HG03064 (cell line): ENCODE results near the gene LRIG1.

ENCODE experiments used
- ATAC-seq: cut with Tn5 transposase; IDR thresholded peaks from one replicate; pipeline ENCODE4 v1.9.1; 2021; ENCODE audit warnings: low read depth; ENCODE audit not compliant: unreplicated experiment

Gene LRIG1

GRCh38 chr3:66394019-66394752 lies 106.6 kb downstream of the LRIG1 start:
- ATAC-seq: peak; percentile 86

- peak; percentile 24 for ATAC-seq
Measured at GRCh38 chr3:66393333-66394005, 107.4 kb downstream of the LRIG1 start.

DNA sequence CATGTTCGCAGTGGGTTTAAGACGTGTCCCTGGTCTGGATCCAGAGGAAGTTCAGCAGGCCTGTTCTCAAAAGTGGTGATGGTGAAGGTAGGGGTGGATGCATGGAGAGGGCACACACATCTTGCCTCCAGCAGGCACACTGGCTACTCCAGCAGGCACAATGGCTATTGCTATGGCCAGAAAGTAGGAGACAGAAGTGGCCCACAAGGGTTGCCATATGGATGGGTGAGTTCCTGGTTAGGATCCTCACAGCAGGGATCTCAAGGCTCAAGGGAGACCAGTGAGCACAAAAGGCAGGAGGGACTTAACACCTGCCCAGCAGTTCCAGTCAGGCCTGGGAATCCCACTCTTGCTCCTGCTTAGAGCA lies 107.9 kb downstream of the LRIG1 start:
- no peak for ATAC-seq

GRCh38 chr3:66392512-66392911 lies 108.3 kb downstream of the LRIG1 start:
- no peak for ATAC-seq

DNA sequence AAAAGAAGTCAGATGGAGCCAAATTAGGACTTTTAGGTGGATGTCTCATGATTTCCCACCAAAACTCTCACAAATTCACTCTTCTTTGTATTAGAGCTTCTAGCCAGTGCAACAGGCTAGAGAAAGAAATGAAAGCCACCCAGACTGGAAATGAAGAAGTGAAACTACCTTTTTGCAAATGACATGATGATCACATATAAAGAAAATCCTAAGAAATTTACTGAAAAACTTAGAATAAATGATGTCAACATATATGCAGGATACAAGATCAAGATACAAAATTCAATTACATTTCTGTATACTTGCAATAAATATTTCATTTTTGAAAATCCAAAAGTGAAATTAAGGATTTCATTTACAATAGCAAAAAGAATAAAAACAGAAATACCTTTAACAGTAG lies 110.8 kb downstream of the LRIG1 start:
- no peak for ATAC-seq

DNA sequence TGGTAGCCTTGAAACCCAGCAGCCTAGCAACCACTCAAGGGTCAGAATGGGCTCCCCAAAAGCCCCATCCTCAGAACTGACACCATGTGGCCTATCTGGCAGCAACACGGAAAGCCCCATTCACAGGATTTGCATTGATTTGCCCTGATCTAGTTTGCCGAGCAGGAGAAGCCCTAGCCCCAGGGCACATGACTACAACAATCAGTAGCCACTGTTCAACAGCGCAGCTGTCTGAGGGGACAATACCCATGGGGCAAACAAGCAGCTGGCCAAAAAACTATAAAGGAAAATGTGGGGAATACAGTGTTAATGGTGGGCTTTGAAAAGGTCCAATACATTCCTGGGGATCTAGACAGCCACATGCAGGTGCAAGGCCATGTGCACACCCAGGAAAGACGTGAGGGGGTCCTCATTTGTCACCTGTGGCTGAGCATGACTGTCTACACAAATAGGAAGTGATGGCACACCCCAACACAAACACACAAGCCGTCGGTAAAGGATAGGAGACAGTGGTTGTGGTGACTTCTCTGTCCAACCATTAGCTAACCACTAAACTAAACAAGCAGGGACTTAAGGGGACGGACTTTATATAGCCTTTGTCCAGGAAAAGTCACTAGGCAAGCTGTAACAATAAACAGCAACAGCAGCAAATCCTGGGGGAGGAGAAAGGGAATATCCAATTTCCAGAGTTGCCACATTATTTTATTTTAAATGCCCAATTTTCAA lies 113.7 kb downstream of the LRIG1 start:
- ATAC-seq: peak; percentile 33

DNA sequence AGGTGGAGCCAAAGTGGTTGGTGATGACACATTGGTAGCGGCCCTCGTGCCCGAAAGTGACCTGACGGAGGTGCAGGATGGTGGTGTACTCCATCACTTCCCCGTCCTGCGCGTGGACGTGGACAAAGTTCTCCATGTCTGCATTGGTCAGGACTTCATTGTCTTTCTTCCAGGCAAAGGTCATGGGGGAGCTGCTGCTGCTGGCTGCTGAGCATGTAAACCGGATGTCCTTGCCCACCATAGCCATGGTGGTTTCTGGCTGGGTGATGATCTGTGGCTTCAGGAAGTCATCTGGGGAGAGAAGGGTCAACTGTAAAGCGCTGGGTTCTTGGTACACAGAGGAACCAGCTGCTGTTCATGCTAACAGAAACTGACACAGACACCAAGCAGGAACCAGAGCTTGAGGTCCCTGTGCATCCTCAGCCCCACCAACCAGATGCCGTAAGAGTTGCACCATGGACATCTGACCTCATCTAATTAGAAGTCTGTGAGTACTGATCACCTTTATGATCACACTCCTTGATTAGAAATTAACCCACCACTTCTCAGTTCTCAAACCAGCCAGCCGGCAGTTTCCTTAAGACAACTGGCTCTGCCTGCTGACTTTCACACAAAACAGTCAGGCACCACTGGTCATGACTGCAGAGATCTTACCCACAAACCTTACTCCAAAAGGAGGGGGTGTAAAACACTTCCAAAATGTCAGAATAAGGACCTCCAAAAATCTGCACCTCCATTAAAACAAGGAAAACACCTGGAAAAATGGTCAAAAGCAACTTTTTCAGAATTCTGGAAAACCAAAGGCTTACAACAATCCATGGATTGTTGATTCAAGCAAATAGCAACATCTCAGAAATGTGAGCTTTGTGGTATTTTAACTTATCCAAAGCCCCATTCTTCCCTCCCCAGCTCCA lies 114.6 kb downstream of the LRIG1 start:
- peak; percentile 87 for ATAC-seq

DNA sequence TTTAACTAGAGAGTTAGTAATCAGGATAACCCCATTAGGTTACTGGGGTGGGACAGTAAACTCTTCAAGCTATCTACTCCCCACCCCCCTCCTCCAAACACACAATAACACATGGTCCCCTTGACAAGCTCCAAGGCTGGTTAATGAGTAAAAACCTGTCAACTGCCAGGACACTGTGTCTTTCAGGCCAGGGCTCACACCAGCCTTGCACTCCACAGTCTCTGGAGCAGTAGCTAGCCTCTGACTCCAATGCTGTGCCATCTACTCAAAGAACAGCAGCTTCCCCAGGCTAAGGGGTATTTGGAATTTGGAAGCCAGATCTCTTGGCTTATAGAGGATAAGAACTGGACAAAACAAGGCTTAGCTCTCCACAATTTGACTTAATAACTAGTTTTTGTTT lies 115.8 kb downstream of the LRIG1 start:
- ATAC-seq: no peak

GRCh38 chr3:66383998-66384745 lies 116.7 kb downstream of the LRIG1 start:
- ATAC-seq: no peak

DNA sequence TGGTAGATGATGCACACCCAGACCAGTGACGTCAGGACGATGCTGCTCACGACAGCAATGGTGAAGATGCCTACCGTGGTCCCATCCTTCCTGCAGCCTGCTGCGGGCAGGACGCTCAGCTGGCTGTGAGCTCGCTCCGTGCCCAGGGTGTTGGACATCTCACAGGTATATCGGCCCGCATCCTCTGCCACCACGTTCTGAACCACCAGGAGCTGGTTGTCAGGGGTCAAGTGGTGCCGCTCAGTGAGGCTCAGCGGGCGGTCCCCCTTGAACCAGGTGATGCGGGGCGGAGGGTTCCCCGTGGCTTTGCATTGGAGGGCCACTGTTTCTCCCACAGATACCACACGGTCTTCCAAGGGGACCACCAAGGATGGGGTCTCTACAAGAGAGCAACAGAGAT lies 117.8 kb downstream of the LRIG1 start:
- ATAC-seq: no peak

GRCh38 chr3:66382142-66382541 lies 118.7 kb downstream of the LRIG1 start:
- ATAC-seq: no peak

DNA sequence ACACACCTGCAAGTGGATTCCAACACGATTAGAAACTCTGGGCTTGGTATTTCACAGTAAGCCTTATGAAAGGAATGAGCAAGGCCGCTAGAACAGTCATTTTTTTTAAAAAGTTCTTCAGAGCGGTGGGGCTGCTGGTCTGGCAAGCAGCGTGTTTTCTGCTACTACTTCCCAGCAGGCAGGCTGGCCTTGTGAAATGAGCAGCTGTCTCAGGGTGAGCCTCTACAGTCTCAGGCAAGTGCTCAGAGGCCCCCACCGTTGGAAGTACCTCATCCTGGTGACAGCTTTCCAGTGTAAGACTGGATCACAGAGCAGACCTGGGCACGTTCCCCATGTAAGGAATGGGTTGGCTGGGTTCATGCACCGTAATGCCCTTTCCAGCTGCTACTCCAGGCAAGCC lies 119.2 kb downstream of the LRIG1 start:
- no peak for ATAC-seq

- ATAC-seq: no peak
Measured at GRCh38 chr3:66380200-66380932, 120.5 kb downstream of the LRIG1 start.

GRCh38 chr3:66379565-66379964 lies 121.3 kb downstream of the LRIG1 start:
- ATAC-seq: no peak

DNA sequence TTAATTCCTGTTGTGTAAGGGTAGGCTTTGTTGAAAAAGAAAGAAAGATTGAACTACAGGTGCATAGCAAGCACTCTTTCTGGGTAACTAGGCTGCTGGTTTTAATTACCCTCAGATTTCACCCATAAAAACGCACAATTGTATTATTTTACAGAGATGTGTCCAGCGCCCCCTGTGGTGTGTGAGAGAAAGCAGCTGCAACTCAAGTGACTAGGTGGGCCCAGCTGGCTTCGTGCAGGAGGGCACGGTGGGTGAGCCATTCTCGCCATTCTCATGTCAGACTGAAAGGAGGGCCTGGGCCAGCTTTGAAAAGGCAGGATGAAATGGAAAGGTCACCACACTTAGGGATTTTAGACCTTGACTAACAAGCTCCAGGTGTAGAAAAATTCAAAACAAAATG lies 122.6 kb downstream of the LRIG1 start:
- ATAC-seq: no peak

- ATAC-seq: no peak
Measured at GRCh38 chr3:66377800-66378199, 123.0 kb downstream of the LRIG1 start.

- ATAC-seq: no peak
Measured at GRCh38 chr3:66376568-66376967, 124.3 kb downstream of the LRIG1 start.

- no peak for ATAC-seq
Measured at GRCh38 chr3:66372681-66373350, 128.0 kb downstream of the LRIG1 start.

DNA sequence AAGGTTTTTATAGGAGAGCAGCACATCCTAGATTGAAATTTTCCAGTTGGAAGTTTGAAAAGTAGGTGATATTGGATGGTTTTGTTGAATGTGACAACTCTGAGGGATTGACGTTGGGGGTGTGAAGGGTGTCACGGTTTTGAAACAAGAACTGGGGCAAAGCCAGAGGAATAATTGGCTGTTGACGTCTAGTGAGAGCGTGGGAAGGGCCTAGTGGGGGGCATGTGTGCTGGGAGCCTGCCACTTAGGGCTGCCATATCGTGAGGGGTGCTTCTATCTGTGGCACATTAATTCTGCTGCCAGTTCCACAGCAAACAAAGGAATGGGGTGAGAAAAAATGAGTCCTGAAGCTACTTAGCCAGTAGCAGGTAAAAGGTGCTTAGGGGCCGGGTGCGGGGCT lies 129.4 kb downstream of the LRIG1 start:
- no peak for ATAC-seq
